GM21515 (cell line): ENCODE data around the gene AURKAIP1.
"Not testable (repeated sequence)": the region's sequence is repeated elsewhere in the genome, so short reads cannot be mapped to it uniquely, and the experiment has no call there.

Source experiments
- ATAC-seq: cut with Tn5 transposase; IDR thresholded peaks from one replicate; pipeline ENCODE4 v1.9.1; 2021; ENCODE audit not compliant: unreplicated experiment

AURKAIP1 gene

GRCh38 chr1:1387098-1388077 is 12.4 kb upstream of the AURKAIP1 start:
- no peak for ATAC-seq

- ATAC-seq, result no peak
Observed at GRCh38 chr1:1385931-1386330, 10.9 kb upstream of the AURKAIP1 start.

GRCh38 chr1:1385339-1385738 is 10.3 kb upstream of the AURKAIP1 start:
- ATAC-seq, result not testable (repeated sequence)

GRCh38 chr1:1381294-1381693 is 6.3 kb upstream of the AURKAIP1 start:
- no peak for ATAC-seq

GRCh38 chr1:1380860-1381259 is 5.9 kb upstream of the AURKAIP1 start:
- ATAC-seq, result no peak

- ATAC-seq, result no peak
Observed at GRCh38 chr1:1377540-1378205, 2.7 kb upstream of the AURKAIP1 start.

- no peak for ATAC-seq
Observed at GRCh38 chr1:1376551-1377226, 1.7 kb upstream of the AURKAIP1 start.

GRCh38 chr1:1374589-1374928 is 448 bp downstream of the AURKAIP1 start:
- peak; percentile 3 for ATAC-seq

GRCh38 chr1:1373815-1374588 is 1.0 kb downstream of the AURKAIP1 start:
- ATAC-seq, result no peak

- ATAC-seq, result no peak
Observed at GRCh38 chr1:1373051-1373814, 1.8 kb downstream of the AURKAIP1 start.

GRCh38 chr1:1371746-1372711 is 3.0 kb downstream of the AURKAIP1 start:
- ATAC-seq, result no peak

- no peak for ATAC-seq
Observed at GRCh38 chr1:1371364-1371745, 3.7 kb downstream of the AURKAIP1 start.

- ATAC-seq, result no peak
Observed at GRCh38 chr1:1370771-1371300, 4.2 kb downstream of the AURKAIP1 start.

- ATAC-seq, result not testable (repeated sequence)
Observed at GRCh38 chr1:1370094-1370493, 4.9 kb downstream of the AURKAIP1 start.

- ATAC-seq, result no peak
Observed at GRCh38 chr1:1367315-1367714, 7.7 kb downstream of the AURKAIP1 start.

GRCh38 chr1:1366699-1367066 is 8.3 kb downstream of the AURKAIP1 start:
- no peak for ATAC-seq

- no peak for ATAC-seq
Observed at GRCh38 chr1:1365875-1366698, 8.9 kb downstream of the AURKAIP1 start.

- no peak for ATAC-seq
Observed at GRCh38 chr1:1364266-1364665, 10.7 kb downstream of the AURKAIP1 start.
